Panc1 (cell line): ENCODE measurements around the gene CCDC69.

Source experiments
- POLR2AphosphoS5 ChIP-seq: IDR thresholded peaks from 2 replicates; pipeline ENCODE4 v1.6.1; 2012; ENCODE audit warnings: mild to moderate bottlenecking, low read depth, low read length, moderate library complexity
- SIN3A ChIP-seq: IDR thresholded peaks from 2 replicates; pipeline ENCODE4 v1.6.1; 2012; ENCODE audit warnings: low read depth, mild to moderate bottlenecking, low read length, moderate library complexity, borderline replicate concordance; ENCODE audit not compliant: insufficient read depth
- TCF7L2 ChIP-seq: IDR thresholded peaks from 2 replicates; pipeline ENCODE4 v1.6.1; 2011; ENCODE audit warnings: mild to moderate bottlenecking, low read depth, low read length, inconsistent platforms
- TF ChIP-seq, protein P1 (sequence below): fragments of 450-650 bp; IDR thresholded peaks from 2 replicates; pipeline ENCODE4 v1.5.1; 2017; ENCODE audit warnings: mild to moderate bottlenecking
- TF ChIP-seq, protein P2 (sequence below), 2 experiments: IDR thresholded peaks; 2 replicates each; pipeline ENCODE4 v1.6.1; 2011 to 2012; ENCODE audit warnings: low read depth in 2 of 2, control low read depth in 1 of 2, low read length in 1 of 2, mild to moderate bottlenecking in 1 of 2, moderate library complexity in 1 of 2; ENCODE audit not compliant: insufficient read depth in 1 of 2

DNA sequence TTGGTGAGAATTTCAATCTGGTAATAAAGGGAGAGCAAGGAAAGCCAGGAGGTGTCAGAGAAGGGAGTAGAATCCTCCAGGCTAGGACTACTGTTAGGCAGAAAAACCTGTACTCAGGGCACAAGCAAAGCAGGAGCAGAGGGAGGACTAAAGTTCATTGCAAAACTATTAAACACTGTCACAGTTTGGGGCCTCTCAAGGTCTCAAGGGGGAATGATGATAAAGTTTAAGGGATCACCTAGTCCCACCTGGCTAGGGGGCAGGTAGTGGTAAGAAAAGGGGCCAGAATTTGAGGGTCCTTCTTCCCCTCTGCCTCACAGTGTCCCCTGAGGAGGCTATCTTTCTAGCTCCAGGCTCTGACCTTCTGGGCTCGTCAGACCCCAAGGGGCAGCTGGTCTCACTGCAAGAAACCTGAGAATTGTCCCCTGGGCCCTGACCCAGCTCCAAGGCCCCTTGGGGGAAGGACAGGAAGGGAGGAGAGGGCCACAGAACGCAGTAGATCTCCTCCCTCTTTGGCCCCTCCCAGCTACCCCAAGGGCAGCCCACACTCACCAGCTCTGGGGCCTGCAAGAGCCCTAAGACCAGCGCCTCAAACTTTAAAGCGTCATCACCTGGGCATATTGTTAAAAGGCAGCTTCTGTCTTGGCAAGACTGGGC is 974 bp downstream of the CCDC69 start:
- TF ChIP-seq, protein P1, sequence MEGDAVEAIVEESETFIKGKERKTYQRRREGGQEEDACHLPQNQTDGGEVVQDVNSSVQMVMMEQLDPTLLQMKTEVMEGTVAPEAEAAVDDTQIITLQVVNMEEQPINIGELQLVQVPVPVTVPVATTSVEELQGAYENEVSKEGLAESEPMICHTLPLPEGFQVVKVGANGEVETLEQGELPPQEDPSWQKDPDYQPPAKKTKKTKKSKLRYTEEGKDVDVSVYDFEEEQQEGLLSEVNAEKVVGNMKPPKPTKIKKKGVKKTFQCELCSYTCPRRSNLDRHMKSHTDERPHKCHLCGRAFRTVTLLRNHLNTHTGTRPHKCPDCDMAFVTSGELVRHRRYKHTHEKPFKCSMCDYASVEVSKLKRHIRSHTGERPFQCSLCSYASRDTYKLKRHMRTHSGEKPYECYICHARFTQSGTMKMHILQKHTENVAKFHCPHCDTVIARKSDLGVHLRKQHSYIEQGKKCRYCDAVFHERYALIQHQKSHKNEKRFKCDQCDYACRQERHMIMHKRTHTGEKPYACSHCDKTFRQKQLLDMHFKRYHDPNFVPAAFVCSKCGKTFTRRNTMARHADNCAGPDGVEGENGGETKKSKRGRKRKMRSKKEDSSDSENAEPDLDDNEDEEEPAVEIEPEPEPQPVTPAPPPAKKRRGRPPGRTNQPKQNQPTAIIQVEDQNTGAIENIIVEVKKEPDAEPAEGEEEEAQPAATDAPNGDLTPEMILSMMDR, result no peak
- TF ChIP-seq POLR2AphosphoS5 (no peak), TCF7L2 (no peak), SIN3A (no peak)
- TF ChIP-seq, protein P2, sequence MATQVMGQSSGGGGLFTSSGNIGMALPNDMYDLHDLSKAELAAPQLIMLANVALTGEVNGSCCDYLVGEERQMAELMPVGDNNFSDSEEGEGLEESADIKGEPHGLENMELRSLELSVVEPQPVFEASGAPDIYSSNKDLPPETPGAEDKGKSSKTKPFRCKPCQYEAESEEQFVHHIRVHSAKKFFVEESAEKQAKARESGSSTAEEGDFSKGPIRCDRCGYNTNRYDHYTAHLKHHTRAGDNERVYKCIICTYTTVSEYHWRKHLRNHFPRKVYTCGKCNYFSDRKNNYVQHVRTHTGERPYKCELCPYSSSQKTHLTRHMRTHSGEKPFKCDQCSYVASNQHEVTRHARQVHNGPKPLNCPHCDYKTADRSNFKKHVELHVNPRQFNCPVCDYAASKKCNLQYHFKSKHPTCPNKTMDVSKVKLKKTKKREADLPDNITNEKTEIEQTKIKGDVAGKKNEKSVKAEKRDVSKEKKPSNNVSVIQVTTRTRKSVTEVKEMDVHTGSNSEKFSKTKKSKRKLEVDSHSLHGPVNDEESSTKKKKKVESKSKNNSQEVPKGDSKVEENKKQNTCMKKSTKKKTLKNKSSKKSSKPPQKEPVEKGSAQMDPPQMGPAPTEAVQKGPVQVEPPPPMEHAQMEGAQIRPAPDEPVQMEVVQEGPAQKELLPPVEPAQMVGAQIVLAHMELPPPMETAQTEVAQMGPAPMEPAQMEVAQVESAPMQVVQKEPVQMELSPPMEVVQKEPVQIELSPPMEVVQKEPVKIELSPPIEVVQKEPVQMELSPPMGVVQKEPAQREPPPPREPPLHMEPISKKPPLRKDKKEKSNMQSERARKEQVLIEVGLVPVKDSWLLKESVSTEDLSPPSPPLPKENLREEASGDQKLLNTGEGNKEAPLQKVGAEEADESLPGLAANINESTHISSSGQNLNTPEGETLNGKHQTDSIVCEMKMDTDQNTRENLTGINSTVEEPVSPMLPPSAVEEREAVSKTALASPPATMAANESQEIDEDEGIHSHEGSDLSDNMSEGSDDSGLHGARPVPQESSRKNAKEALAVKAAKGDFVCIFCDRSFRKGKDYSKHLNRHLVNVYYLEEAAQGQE (IDR thresholded peaks at IDR 0.05; ENCODE audit: insufficient read depth in 1 of 2, low read depth in 2 of 2, low read length in 1 of 2), result no peak
